Eye (tissue), 1 donor: Measurements from ENCODE around the gene SLC22A4.
A peak's percentile ranks its signal among the peaks of the same experiment; 100 is the strongest.

Experiments used
- DNase-seq: peaks from one replicate; pipeline ENCODE4 v3.0.0-alpha.2; 2015

Gene SLC22A4

DNA sequence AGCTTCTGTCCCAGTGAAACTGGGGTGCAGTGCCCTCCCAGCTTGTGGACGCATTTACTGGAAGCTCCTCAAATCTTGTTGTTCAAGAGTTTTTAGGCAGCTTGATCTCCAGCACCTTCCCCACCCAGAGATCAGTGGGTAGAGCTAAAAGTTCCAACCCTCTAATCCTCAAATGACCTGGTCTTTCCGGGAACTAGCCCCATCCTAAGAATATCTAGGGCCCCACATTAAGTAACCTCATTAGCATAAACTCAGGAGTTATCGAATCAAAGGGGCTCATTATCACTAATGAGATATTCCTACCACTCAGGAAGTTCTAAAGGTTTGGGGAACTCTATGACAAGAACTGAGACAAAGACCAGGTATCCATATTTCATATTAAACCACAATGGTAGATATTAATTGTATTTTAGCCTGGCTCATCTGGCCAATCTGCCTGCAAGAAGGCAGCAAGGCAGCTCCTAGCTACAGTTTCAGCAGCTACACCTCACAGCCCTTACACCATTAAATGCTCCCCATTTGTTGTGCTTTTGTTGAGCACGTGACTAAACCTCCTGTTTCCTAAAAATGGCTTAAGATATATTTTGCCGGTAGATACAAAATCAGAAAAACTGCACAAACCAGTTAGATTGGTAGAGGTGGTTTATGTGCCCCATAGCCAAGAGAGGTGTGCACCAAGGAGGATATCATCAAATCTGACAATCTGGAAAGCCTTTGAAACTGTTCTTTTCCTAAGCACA, 50.8 kb downstream of the SLC22A4 start:
- DNase-seq, result no peak

DNA sequence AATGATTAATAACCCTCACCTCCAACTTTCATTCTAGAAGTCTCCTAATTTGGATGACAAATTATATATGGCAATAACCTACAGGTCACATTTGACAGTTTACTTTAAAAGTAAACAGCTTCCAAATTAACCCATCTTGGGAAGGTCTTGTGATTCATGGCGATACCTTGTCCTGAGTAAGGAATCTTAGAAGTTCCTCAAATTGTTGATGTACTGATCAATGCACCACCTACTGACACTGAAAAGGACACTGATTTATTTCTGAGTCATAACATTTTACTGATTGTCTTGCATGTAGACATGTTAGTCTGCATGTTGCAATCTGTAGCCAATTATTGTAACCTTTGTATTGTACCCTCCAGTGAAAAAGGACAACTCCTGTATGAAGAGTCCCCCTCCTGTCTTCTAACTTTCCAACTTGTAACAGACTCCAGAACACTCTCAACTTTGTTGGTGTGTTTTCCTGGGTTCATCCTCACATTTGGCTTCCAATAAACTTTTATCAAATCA, 59.3 kb downstream of the SLC22A4 start:
- no peak for DNase-seq

DNA sequence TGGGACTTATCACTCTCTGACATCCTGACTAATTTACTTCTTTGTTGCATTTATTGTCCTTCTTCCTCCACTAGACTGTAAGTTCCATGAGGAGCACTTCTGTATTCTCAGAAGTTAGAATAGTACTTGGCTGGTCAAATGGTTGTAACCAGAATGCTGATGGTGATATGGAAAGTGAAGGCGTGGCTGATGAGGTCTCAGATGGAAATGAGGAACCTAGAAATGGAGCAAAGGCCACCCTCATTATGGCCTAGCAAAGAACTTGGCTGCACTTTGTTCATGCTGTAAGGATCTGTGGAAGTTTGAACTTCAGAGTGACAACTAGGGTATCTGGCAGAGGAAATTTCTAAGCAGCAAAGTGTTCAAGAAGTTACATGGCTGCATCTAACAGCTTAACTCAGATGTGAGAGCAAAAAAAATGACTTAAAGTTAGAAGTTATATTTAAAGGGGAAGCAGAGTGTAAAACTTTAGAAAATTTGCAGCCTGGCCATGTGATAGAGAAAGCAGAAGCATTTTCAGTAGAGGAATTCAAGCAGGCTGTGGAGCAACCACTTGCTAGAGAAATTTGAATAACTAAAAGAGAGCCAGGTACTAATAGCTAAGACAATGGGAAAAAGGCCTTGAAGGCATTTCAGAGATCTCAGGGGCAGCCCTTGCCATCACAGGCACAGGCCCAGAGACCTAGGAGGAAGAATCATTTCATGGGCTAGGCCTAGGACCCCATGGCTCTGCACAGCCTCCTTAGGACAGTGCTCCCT, 60.4 kb downstream of the SLC22A4 start:
- no peak for DNase-seq

DNA sequence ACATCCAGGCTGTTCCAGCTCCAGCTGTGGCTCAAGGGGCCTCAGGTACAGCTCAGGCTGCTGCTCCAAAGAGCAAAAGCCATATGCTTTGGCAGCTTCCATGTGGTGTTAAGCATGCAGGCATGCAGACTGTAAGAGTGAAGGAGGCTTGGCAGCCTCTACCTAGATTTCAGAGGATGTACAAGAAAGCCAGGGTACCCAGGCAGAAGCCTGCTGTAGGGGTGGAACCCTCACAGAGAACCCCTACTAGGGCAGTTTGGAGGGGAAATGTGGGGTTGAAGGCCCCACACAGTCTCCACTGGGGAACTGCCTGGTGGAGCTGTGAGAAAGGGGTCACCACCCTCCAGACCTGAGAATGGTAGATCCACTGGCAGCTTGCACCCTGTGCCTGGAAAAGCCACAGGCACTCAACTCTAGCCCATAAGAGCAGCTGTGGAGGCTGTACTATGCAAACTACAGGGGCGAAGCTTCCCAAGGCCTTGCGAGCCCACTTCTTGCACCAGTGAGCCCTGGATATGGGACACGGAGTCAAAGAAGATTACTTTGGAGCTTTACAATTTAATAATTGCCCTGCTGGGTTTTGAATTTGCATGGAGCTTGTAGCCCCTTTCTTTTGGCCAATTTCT, 61.1 kb downstream of the SLC22A4 start:
- no peak for DNase-seq

DNA sequence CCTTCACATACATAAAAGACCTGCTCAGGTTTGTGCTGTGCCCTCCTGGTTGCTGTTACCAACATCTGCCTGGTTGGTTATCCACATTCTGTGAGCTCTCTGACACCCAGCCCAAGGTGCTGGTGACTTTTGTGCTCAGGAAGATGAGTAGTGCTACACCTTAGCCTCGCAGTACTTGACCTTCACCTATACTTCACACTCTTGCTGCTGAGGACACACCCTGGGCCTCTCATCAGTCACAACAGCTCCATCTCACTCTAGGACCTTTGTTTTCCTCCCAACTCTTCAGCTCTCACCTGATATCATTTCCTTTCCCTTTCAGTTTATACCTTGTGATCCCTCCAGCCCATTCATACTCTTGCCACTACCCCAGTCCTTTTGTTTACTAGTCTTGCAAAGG, 64.6 kb downstream of the SLC22A4 start:
- DNase-seq, result no peak

DNA sequence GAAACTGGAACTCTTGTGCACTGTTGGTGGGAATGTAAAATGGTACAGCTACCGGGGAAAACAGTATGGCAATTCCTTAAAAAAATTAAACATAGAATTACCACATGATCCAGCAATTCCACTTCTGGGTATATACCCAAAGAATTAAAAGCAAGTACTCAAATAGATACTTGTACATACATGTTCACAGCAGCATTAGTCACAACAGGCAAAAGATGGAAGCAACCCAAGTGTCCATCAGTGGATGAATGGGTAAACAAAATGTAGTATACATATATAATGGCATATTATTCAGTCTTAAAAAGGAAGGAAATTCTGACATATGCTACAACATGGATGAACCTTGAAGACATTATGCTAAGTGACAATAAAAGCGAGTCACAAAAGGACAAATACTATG, 67.9 kb downstream of the SLC22A4 start:
- DNase-seq, result no peak

DNA sequence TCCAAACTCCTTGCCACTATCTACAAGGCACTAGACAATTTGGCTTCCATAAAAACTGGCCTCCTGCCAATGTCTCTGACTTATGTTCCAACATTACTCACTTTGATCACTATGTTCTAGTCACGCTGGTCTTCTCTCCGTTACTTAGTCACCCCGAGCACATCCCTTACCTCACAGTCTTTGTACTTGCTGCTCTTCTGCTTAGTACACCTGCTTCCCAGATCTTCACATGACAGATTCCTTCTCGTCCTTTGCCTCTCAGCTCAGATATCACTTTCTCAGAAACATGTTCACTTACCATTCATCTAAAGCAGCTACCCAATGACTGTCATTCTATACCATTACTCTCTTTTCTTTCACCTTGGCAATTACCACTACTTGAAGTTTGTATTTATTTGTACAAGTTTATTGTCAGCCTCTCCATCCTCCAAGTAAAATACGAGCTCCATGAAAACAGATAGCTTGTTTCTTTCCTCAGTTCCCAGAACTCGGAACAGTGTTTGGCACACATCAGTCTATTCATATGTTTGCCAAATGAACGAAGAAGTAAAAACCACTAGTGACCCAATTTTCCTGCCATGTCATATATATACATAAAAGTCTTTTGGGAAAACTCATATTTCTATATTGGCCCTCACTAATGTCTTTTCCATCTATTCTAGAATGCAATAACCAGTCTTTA, 69.4 kb downstream of the SLC22A4 start:
- DNase-seq, result no peak

DNA sequence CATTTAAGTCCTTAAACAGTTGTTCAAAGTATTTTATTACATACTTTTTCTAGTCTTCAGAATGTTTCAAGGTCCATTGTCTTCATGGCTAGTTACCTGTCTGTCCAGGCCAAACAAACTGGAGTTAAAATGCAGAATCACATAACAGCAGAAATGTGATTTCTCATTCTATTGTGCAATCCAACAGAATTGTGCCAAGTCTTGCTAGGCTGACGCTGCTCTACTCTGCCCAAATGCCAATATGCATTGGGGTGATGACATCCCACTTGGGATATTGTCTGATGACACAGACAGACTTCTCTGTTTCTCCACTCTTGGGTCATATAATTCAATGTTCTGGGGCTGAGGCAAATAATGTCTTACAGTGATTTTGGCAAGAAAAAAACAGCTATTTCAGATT, 70.1 kb downstream of the SLC22A4 start:
- no peak for DNase-seq

DNA sequence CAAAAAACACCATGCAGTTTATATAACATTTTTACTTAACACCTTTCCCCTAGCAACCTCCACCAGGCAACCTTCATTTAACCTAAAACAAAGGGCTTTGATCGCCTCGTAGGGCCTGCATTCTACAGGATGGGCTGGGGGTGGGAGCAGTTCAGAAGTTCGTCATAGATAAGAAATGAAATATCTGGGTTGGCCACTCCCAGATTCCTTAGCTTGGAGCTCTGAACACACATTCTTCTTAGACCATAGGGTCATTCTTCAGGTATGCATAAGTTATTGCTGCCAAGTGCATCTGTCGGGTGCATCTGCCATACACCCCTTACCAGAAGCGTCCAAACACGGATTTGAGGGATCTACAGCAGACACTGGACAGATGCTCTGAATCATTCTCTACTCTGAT, 71.0 kb downstream of the SLC22A4 start:
- DNase-seq, result no peak

DNA sequence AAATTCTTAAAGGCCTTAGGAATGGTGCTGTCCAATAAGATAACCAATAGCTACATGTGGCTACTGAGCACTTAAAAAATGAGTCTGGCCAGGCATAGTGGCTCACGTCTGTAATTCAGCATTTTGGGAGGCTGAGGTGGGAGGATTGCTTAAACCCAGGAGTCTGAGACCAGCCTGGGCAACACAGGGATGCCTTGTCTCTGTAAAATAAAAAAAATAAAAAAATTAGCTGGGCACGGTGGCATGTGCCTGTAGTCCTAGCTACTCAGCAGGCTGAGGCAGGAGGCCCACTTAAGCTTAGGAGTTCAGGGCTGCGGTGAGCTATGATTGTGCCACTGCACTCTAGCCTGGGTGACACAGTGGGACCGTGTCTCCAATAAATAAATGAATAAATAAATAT, 74.0 kb downstream of the SLC22A4 start:
- no peak for DNase-seq

DNA sequence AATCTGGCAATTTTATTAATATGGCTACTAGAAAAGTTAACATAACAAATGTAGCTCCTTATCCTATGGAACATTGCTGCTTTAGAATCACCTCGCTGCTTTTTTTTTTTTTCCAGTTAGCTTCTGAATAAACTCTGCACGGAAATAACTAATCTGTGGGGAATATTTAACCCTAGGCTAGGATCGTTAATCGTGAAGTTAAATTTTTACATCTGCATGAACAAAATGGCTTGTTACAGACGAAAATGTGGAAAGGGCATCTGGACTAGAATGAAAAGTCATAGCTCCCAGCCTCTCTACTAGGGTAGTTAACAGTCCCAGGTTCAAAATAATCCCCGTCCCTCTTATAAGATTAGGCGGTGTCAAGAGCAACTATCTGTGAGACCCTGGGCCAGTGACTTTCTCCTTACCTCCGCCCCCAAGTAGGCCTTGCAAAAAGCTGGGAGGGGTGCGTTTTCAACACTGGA, 74.8 kb downstream of the SLC22A4 start:
- peak; percentile 82 for DNase-seq

DNA sequence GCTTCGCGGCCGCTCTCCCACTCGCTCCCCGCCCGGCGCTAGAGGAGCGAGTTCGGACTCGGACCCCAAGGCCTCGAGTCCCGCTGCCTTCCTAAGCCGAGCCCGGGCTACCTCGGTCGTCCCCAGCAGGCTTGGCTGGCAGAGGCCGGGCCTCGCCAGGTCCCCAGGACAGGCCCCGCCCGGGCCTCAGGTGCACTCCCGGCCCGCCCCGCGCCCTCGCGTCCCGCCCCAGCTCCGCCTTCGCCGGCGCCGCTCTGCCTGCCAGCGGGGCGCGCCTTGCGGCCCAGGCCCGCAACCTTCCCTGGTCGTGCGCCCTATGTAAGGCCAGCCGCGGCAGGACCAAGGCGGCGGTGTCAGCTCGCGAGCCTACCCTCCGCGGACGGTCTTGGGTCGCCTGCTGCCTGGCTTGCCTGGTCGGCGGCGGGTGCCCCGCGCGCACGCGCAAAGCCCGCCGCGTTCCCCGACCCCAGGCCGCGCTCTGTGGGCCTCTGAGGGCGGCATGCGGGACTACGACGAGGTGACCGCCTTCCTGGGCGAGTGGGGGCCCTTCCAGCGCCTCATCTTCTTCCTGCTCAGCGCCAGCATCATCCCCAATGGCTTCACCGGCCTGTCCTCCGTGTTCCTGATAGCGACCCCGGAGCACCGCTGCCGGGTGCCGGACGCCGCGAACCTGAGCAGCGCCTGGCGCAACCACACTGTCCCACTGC, 75.4 kb downstream of the SLC22A4 start, which contains the start of gene SLC22A5:
Gene SLC22A5 (plus strand): TSS at position 237 of the 707 bp plus-strand sequence. CDS start 263 bp downstream, at position 500.
- peak; percentile 86 for DNase-seq

DNA sequence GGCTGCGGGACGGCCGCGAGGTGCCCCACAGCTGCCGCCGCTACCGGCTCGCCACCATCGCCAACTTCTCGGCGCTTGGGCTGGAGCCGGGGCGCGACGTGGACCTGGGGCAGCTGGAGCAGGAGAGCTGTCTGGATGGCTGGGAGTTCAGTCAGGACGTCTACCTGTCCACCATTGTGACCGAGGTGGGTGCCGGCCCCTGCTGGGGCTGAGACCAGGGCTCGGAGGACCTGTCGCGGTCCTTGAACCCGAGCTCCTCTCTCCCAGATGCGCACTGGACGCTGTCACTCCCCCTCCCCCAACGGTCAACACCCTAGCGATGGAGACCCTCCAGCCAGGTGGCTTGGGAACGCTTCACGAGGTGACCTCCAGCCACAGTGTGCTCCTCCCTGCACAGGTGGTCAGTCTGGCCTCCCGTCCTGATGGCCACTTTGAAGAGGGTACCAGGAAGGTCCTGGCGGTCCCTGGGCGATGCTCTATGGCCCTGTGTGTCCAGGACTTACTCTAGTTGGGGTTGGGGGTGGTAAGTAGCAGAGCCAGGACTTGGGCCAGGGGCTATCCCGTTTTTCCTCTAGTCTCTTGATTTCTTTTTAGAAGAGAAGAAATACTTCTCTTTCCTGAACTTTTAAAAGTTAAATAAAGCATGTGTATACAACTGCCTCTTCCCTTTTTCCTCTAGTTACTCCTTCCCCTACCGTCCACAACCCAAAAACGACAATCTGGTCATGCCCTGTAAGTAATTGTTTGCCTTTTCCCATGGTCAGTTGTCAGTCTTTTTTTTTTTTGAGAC, 76.2 kb downstream of the SLC22A4 start:
- DNase-seq, result no peak

DNA sequence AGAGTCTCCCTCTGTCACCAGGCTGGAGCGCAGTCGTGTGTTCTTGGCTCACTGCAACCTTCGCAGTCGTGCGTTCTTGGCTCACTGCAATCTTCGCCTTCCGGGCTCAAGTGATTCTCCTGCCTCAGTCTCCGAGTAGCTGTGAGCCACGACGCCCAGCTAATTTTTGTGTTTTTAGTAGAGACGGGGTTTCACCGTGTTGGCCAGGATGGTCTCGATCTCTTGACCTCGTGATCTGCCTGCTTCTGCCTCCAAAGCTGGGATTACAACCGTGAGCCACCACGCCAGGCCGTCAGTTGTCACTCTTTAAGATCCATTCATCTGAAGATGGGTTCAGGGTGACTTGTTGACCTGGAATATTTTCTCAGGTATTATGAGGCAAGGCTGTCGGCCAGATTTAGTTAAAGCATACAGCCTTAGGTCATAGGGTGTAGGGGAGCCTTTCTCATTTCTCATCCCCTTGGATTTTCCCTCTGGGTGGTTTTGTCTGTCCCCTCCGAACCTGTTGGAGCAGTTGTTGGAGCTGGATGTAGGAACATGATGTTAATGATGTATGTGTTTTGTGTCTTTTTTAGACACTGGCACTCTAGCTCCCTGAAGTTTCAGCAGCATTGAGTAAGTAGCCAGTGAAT, 76.9 kb downstream of the SLC22A4 start:
- DNase-seq, result no peak

DNA sequence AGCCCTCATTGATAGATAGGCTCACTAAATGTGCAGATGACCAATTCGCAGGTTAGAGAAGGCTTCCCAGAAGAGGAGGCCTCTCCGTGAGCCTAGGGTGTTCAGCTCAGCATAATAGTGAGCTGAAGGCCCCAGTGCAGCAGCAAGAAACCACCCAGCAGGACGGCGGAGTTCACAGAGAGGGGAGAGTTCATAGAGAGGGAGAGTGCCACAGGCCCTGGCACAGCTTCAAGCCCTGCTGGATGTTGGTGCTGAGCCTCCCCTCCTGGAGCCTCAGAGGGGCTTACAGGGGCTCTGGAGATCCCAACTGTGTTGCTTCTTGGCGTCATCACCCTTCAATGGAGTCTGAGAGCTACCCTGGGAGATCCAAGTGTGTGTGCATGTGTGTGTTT, 77.4 kb downstream of the SLC22A4 start:
- no peak for DNase-seq

DNA sequence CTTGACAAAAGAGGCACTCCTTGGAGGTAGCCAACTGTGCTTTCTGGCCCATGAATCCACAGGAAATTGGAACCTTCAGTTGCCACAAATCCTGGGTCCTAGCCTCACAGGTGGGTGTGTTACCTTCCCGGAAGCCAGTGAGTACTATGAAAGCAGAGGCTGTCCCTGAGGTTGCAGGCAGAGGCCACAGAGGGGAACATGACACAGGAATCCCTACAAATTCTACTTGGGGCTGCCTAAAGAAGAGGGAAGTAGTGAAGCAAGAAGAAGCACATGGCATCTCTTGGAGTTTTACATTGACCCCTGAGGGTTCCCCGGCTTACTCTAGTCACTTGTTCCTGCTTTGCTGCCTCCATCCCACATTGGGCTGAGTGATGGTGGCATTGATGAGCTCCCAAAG, 77.9 kb downstream of the SLC22A4 start:
- DNase-seq, result no peak

DNA sequence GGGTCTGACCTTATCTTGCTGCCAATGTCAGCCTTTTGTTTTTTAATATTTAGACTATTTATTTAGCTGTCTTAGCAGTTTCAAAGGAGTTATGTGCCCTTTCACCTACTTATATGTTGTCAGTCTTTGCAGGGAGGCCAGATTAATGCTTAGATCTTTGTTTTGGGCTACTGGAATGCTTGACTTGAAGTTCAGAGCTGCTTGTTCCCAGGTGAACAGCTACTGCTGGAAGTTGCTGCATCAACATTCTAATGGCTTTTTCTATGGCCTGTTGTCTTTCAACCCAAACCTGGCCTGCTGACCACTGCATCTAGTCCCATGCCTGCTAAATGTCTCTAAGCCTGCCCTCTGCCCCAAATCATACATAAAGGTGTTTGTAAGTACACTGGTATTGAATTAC, 78.3 kb downstream of the SLC22A4 start:
- DNase-seq, result no peak

DNA sequence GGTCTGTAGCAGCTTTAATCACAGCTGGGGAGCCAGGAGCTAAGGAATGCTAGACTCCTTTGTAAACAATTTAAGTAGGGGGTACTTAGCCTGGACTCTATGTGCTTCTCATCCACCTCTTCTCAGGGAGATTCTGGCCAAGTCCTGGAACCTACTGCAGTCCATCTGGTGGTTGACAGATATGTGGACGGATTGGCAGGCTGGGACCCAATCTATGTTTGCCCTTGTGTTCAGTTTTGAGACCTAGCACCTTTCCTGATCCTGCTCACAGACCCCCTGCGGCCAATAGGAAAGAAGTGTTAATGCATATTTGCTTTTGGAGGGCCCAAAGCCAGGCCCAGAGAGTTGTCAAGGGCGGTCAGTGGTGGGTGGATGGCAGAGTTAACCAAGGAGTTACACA, 81.8 kb downstream of the SLC22A4 start:
- DNase-seq, result no peak

DNA sequence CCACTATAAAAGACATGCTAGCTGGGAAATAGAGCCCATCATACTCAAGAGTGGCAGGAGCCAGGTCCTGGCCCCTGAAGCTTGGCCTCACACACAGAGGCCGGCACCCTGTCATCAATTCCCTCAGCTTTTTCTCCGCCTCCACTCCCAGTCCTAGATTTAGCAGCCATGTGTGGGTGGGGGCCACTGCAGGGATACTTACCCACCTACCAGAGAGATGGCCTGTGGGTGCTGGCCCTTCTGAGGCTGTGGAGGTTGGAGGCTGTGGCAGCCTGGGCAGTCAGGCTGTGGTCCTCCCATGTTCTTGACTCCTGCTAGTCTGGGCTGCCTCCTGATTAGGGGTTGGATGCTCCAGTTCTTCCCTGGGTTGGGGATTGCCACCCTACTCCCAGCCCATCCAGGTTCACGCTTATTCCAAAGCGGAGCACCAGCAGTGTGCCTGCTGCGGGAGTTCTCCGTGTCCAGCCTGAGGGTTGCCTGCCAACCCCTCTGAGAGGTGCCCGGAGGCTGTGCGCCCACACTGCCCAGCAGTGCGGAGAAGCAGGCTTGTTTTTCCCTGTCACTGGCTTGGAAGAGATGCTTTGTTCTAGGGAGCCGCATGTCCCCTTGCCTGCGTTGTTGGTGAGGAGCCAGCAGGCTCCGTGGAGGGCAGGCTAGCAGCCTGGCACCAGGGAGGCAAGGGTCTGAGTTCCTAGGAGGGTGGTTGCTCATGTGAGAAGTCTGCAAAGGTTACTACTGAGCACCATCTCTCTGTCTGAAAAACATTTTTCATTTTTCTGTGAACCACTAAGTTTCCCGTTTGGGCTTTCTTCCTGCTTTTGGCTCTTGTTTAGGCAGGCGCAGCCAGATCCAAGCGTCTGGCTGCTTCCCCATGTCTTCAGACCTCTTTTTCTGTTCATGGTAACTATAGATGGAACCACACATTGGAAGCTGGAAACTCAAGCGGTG, 82.8 kb downstream of the SLC22A4 start:
- DNase-seq, result no peak

DNA sequence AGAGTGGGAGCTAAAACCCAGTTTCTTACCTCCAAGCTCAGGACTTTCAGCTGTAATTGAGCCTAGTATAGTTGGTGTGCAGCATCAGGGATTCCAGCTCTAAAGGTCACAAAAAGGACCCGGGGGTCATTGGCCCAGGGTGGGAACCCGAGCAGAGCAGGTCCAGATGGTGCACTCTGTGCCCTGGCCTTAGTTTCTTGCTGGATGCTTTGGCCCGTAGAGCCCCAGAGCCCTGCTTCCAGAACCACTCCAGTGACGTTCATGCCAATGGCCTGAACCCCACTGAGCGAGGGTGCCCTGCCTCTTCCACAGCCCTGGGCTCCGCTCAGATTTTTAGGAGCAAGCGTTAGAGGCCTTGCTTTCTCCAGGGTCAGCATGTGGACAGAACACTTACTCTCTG, 83.5 kb downstream of the SLC22A4 start:
- DNase-seq, result no peak
